ENCODE measurements around the gene FAM20C.

- TF ChIP-seq CTCF (IDR thresholded peaks at IDR 0.05 in 4 of 5, conservative IDR thresholded peaks at IDR 0.05 in 1 of 5) (no peak), POLR2A (IDR thresholded peaks at IDR 0.05) (peak in 1 of 2 donors; percentile 9)
Measured at GRCh38 chr7:234708-235553, 42.6 kb downstream of the FAM20C start.

Measured in gastrocnemius medialis (tissue), 4 donors.